CD4-positive, alpha-beta T cell (primary cell): ENCODE measurements around the gene CD63. TPM values are rescaled to one million over a fixed set of nuclear protein-coding genes. Genes with fewer than 3 reads are reported as not detected.

ENCODE experiments used
- ATAC-seq: fragments of 200-7000 bp; cut with Tn5 transposase; one replicate; pipeline ENCODE4 v1.10.0; 2022; ENCODE audit warnings: mild to moderate bottlenecking; ENCODE audit not compliant: poor library complexity
- CTCF ChIA-PET: fragments of 350-600 bp; sonication (Branson Sonifier 250); formaldehyde crosslinking; loops from one replicate; lab custom pipeline; 2021; ENCODE audit warnings: antibody characterized with exemption, inconsistent platforms; lab: Charles Lee
- POLR2A ChIA-PET: fragments of 350-600 bp; sonication (Branson Sonifier 250); formaldehyde crosslinking; loops from one replicate; lab custom pipeline; 2021; ENCODE audit warnings: antibody characterized with exemption, inconsistent platforms; lab: Charles Lee
- DNase-seq, 14 experiments: peaks; one replicate each; pipeline ENCODE4 v3.0.0-alpha.2; 2013 to 2020; ENCODE audit warnings: mixed read lengths in 2 of 14
- H3K27ac ChIP-seq, 2 donors: one replicate each; pipeline versions ENCODE4 v1.5.1 to v1.7.0; 2013; ENCODE audit warnings: low read length in 2 of 2, low read depth in 1 of 2, mild to moderate bottlenecking in 1 of 2
- H3K27me3 ChIP-seq, 2 experiments: 1 replicate in 1 of 2; 2 replicates in 1 of 2; pipeline versions ENCODE4 v1.6.1 to v1.7.0; 2013; ENCODE audit warnings: low read length in 2 of 2, control low read depth in 1 of 2, mild to moderate bottlenecking in 1 of 2, moderate library complexity in 1 of 2; ENCODE audit not compliant: insufficient read depth in 2 of 2, control insufficient read depth in 1 of 2
- H3K36me3 ChIP-seq: one replicate; pipeline ENCODE4 v1.6.1; 2013; ENCODE audit warnings: low read length, control low read depth; ENCODE audit not compliant: insufficient read depth
- H3K4me1 ChIP-seq: one replicate; pipeline ENCODE4 v1.6.1; 2013; ENCODE audit warnings: low read length, control low read depth; ENCODE audit not compliant: insufficient read depth
- H3K4me3 ChIP-seq: one replicate; pipeline ENCODE4 v1.5.1; 2013; ENCODE audit warnings: mild to moderate bottlenecking, low read length, moderate library complexity
- H3K9me3 ChIP-seq, 2 experiments: 1 replicate in 1 of 2; 2 replicates in 1 of 2; pipeline versions ENCODE4 v1.6.1 to v1.7.0; 2013; ENCODE audit warnings: low read length in 2 of 2, mild to moderate bottlenecking in 2 of 2, control low read depth in 1 of 2, moderate library complexity in 1 of 2; ENCODE audit not compliant: control insufficient read depth in 1 of 2, insufficient read depth in 1 of 2
- H3K27ac Mint-ChIP-seq: one replicate; pipeline ENCODE4 v1.8.0; 2020; ENCODE audit warnings: mixed read lengths
- H3K27me3 Mint-ChIP-seq: one replicate; pipeline ENCODE4 v1.8.0; 2021; ENCODE audit warnings: mixed read lengths
- H3K36me3 Mint-ChIP-seq: one replicate; pipeline ENCODE4 v1.8.0; 2021; ENCODE audit warnings: low read depth, mixed read lengths
- H3K4me1 Mint-ChIP-seq: one replicate; pipeline ENCODE4 v1.8.0; 2021; ENCODE audit warnings: low read depth, mixed read lengths
- H3K4me3 Mint-ChIP-seq: one replicate; pipeline ENCODE4 v1.8.0; 2020; ENCODE audit warnings: mild to moderate bottlenecking, mixed read lengths
- H3K9me3 Mint-ChIP-seq: one replicate; pipeline ENCODE4 v1.8.0; 2020; ENCODE audit warnings: mixed read lengths
- CTCF ChIP-seq: fragments of 200-600 bp; IDR thresholded peaks from one replicate; pipeline ENCODE4 v1.8.0; 2022; ENCODE audit warnings: antibody characterized with exemption, mild to moderate bottlenecking
- intact Hi-C, 2 experiments: fragments of 100-400 bp; cut with DNase I in 1 of 2; cut with micrococcal nuclease in 1 of 2; formaldehyde crosslinking; loops; one replicate each; pipeline versions ENCODE4 v1.15.1 to v1.9.0; 2023 to 2025; cut with DNase I, micrococcal nuclease
- total RNA-seq, 174 experiments: library from RNA in 2 of 174; stranded (reverse) in 2 of 174; gene quantifications; one replicate each; pipeline ENCODE4 v1.2.3 and lab custom pipeline; 2021 to 2026

CD63 gene
- total RNA-seq, 2 experiments from 2014 or later, result 34.0 to 36.4 TPM

GRCh38 chr12:55676707-55677106, 52.1 kb downstream of the CD63 start:
- H3K36me3 Mint-ChIP-seq, result no peaks in the 10 kb centered on the region
- Histone ChIP-seq H3K9me3 (no peaks in the 10 kb centered on the region), H3K27me3 (peaks cover 9 to 10% of the 10 kb centered on the region in 2 experiments), H3K36me3 (no peaks in the 10 kb centered on the region), H3K4me3 (no peak overlapping the region), H3K27ac (no peak overlapping the region), H3K4me1 (peaks cover 6% of the 10 kb centered on the region)
- no peak overlapping the region for H3K4me3 Mint-ChIP-seq
- no peak for ATAC-seq
- peaks cover 11% of the 10 kb centered on the region for H3K4me1 Mint-ChIP-seq
- ChIA-PET CTCF (interaction anchor here (1.0 kb wide), 1 partner anchor 30 kb away, joined by 3 read pairs; no protein-coding TSS in a partner anchor), POLR2A (no interaction called here)
- peaks cover 54% of the 10 kb centered on the region for H3K27me3 Mint-ChIP-seq
- TF ChIP-seq CTCF, result no peak
- no peaks in the 10 kb centered on the region for H3K9me3 Mint-ChIP-seq
- no peak overlapping the region for H3K27ac Mint-ChIP-seq
- DNase-seq, result peak in 1 of 14 experiments; percentile 27
- intact Hi-C loops, result no loop called here

- CTCF ChIA-PET, result no interaction called here
- H3K36me3 Mint-ChIP-seq, result no peaks in the 10 kb centered on the region
These were observed 53.1 kb downstream of the CD63 start for GRCh38 chr12:55675666-55676065.

More at GRCh38 chr12:55675666-55676065, 53.1 kb downstream of the CD63 start:
- Mint-ChIP-seq H3K27ac (no peak overlapping the region), H3K27me3 (peaks cover 43% of the 10 kb centered on the region), H3K4me1 (peaks cover under 1% of the 10 kb centered on the region), H3K4me3 (no peak overlapping the region), H3K9me3 (no peaks in the 10 kb centered on the region)
- POLR2A ChIA-PET, result no interaction called here
- Histone ChIP-seq H3K9me3 (no peaks in the 10 kb centered on the region), H3K4me3 (no peak overlapping the region), H3K27ac (no peak overlapping the region), H3K27me3 (peaks cover 1 to 6% of the 10 kb centered on the region in 2 experiments), H3K4me1 (no peaks in the 10 kb centered on the region), H3K36me3 (no peaks in the 10 kb centered on the region)
- TF ChIP-seq CTCF, result no peak
- no peak for ATAC-seq
- peak in 1 of 14 experiments; percentile 38 for DNase-seq
- intact Hi-C loops, result no loop called here

Other genes starting within 250 kb of the CD63 start
- gene OR6C68, start 236.6 kb downstream of the CD63 start, total RNA-seq, result not detected
- not detected for gene OR6C4, start 179.4 kb downstream of the CD63 start, total RNA-seq
- under 1 TPM in 1 of 2 experiments, not detected in 1; 0.22 TPM for gene OR2AP1, start 156.5 kb downstream of the CD63 start, total RNA-seq
- gene OR10P1, start 92.1 kb downstream of the CD63 start, total RNA-seq, result not detected
- gene ITGA7, start 21.1 kb downstream of the CD63 start, total RNA-seq, result 1 to 10 TPM; 1.2 to 1.6 TPM
- 10 to 100 TPM; 34.8 to 36.9 TPM for gene BLOC1S1, start 13.0 kb downstream of the CD63 start, total RNA-seq
- 1 to 10 TPM; 8.8 TPM for gene RDH5, start 8.6 kb downstream of the CD63 start, total RNA-seq
- 1 to 10 TPM; 4.4 to 6.6 TPM for gene GDF11, start 14.1 kb upstream of the CD63 start, total RNA-seq
- gene SARNP, start 88.7 kb upstream of the CD63 start, total RNA-seq, result 10 to 100 TPM; 38.2 to 38.6 TPM
- 10 to 100 TPM; 13.0 to 14.9 TPM for gene ORMDL2, start 89.0 kb upstream of the CD63 start, total RNA-seq
- 10 to 100 TPM; 17.8 to 21.0 TPM for gene DNAJC14, start 100.6 kb upstream of the CD63 start, total RNA-seq
- gene MMP19, start 113.9 kb upstream of the CD63 start, total RNA-seq, result not detected
- 10 to 100 TPM; 13.7 to 16.7 TPM for gene PYM1, start 198.9 kb upstream of the CD63 start, total RNA-seq
- gene DGKA, start 202.2 kb upstream of the CD63 start, total RNA-seq, result 100 to 1,000 TPM; 799 to 818 TPM
- gene PMEL, start 237.0 kb upstream of the CD63 start, total RNA-seq, result not detected
- 10 to 100 TPM; 15.8 to 16.0 TPM for gene CDK2, start 237.8 kb upstream of the CD63 start, total RNA-seq
- 10 to 100 TPM; 21.6 to 27.4 TPM for gene RAB5B, start 245.1 kb upstream of the CD63 start, total RNA-seq